GM12891 (cell line): ENCODE data around the gene POLDIP2.
A peak's percentile ranks its signal among the peaks of the same experiment; 100 is the strongest.

ENCODE experiments used
- DNase-seq: peaks from one replicate; pipeline ENCODE4 v3.0.0; 2011; ENCODE audit warnings: low spot score; ENCODE audit not compliant: insufficient read length
- FAIRE-seq: peaks from 2 replicates; lab custom pipeline; 2011; peaks lifted over from hg19 to GRCh38; lab: Jason Lieb, UNC
- PAX5 ChIP-seq: IDR thresholded peaks from 2 replicates; pipeline ENCODE4 v1.6.1; 2011; ENCODE audit warnings: low read length, moderate library complexity, mild to moderate bottlenecking; ENCODE audit not compliant: insufficient read depth, severe bottlenecking
- POLR2A ChIP-seq: IDR thresholded peaks from 2 replicates; pipeline ENCODE4 v1.6.1; 2011; ENCODE audit warnings: low read depth, low read length, control low read depth
- POLR2AphosphoS5 ChIP-seq: IDR thresholded peaks from 2 replicates; pipeline ENCODE4 v1.6.1; 2011; ENCODE audit warnings: low read depth, low read length, control low read depth
- POU2F2 ChIP-seq: IDR thresholded peaks from 2 replicates; pipeline ENCODE4 v1.6.1; 2011; ENCODE audit warnings: low read depth, mild to moderate bottlenecking, control low read depth, low read length, moderate library complexity
- SPI1 ChIP-seq: IDR thresholded peaks from 2 replicates; pipeline ENCODE4 v1.6.1; 2011; ENCODE audit warnings: low read depth, low read length, control low read depth
- TAF1 ChIP-seq: IDR thresholded peaks from 2 replicates; pipeline ENCODE4 v1.6.1; 2011; ENCODE audit warnings: low read depth, low read length, control low read depth

Gene POLDIP2

DNA sequence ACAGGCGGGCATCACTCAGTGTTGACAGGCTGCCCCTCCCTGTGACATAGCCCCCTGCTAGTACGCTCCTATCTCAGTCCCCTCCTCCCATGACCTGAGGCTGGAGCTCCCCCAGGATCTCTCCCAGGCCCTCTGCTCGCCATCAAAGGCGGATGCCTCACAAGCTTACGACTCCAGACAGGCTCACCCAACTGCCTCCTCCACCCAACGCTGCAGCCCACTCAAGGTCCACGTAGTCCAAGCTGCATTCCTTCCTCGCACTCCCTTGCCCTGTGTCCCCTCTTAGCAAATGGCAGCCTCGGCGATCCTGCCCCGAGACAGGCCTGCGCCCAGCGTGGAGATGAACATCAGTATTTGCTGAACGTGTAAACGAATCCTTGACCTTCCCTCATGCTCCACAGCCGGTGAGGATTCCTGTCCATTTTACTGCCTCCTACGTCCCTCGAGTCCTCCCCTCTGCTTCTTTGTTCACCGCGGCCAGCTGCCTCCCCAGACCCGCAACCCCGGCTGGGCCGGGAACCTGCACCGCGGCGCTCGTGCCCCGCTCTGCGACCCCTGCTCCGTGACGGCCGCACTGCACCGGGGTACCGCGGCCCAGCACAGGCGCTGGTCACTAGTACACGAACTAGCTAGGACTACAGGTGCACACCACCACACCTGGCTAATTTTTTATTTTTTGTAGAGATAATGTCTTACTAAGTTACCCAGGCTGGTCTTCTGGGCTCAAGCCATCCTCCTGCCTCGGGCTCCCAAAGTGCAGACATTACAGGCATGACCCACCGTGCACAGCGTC, 39.2 kb downstream of the POLDIP2 start:
- no peak for DNase-seq
- FAIRE-seq = peak; percentile 57
- TF ChIP-seq SPI1 (no peak), POLR2A (no peak), POLR2AphosphoS5 (no peak), POU2F2 (no peak), TAF1 (no peak), PAX5 (no peak)

- no peak for TF ChIP-seq POU2F2
- TF ChIP-seq POLR2AphosphoS5 = no peak
- FAIRE-seq (no peak), DNase-seq (no peak)
These were observed 40.0 kb downstream of the POLDIP2 start for GRCh38 chr17:28317099-28317965.

- DNase-seq (no peak), FAIRE-seq (no peak)
- no peak for TF ChIP-seq TAF1
- TF ChIP-seq POLR2AphosphoS5 = no peak
- TF ChIP-seq POLR2A = no peak
- TF ChIP-seq POU2F2 = no peak
- no peak for TF ChIP-seq PAX5
- TF ChIP-seq SPI1 = no peak
These were observed 41.3 kb downstream of the POLDIP2 start for GRCh38 chr17:28315846-28316705.

GRCh38 chr17:28313841-28314240, 43.5 kb downstream of the POLDIP2 start:
- TF ChIP-seq POLR2A (no peak), POU2F2 (no peak), PAX5 (no peak), POLR2AphosphoS5 (no peak), TAF1 (no peak), SPI1 (no peak)
- DNase-seq (no peak), FAIRE-seq (no peak)

- FAIRE-seq = no peak
- no peak for TF ChIP-seq POLR2A
- TF ChIP-seq POU2F2 = no peak
- TF ChIP-seq PAX5 = no peak
- no peak for TF ChIP-seq TAF1
- TF ChIP-seq SPI1 = no peak
- TF ChIP-seq POLR2AphosphoS5 = no peak
These were observed 50.3 kb downstream of the POLDIP2 start for GRCh38 chr17:28306954-28307401.

GRCh38 chr17:28298449-28298848, 58.9 kb downstream of the POLDIP2 start:
- FAIRE-seq = no peak
- DNase-seq = no peak
- TF ChIP-seq POU2F2 (no peak), POLR2A (no peak), TAF1 (no peak), POLR2AphosphoS5 (no peak), PAX5 (no peak), SPI1 (no peak)

More at GRCh38 chr17:28306954-28307401, 50.3 kb downstream of the POLDIP2 start:
- no peak for DNase-seq
